Subcutaneous abdominal adipose tissue (tissue), 5 donors: ENCODE data around the gene IREB2.
A peak's percentile ranks its signal among the peaks of the same experiment; 100 is the strongest.
"Not testable (repeated sequence)": the region's sequence is repeated elsewhere in the genome, so short reads cannot be mapped to it uniquely, and the experiment has no call there.

Experiments
- H3K27ac ChIP-seq: one replicate; pipeline ENCODE4 v1.7.0; 2013; ENCODE audit warnings: low read depth, mild to moderate bottlenecking, inconsistent platforms, low read length, moderate library complexity
- H3K27me3 ChIP-seq, 5 donors: one replicate each; pipeline ENCODE4 v1.7.0; 2013; ENCODE audit warnings: low read length in 5 of 5, inconsistent platforms in 1 of 5; ENCODE audit not compliant: control insufficient read depth in 5 of 5, insufficient read depth in 4 of 5
- H3K36me3 ChIP-seq, 5 donors: one replicate each; pipeline ENCODE4 v1.7.0; 2013; ENCODE audit warnings: low read length in 5 of 5; ENCODE audit not compliant: control insufficient read depth in 5 of 5, insufficient read depth in 5 of 5
- H3K4me1 ChIP-seq, 5 donors: one replicate each; pipeline ENCODE4 v1.7.0; 2013; ENCODE audit warnings: low read length in 5 of 5, mild to moderate bottlenecking in 3 of 5, moderate library complexity in 1 of 5; ENCODE audit not compliant: control insufficient read depth in 5 of 5, insufficient read depth in 5 of 5
- H3K4me3 ChIP-seq, 5 donors: one replicate each; pipeline ENCODE4 v1.7.0; 2013; ENCODE audit warnings: low read length in 5 of 5, low read depth in 1 of 5
- H3K9ac ChIP-seq, 5 donors: one replicate each; pipeline ENCODE4 v1.7.0; 2013; ENCODE audit warnings: low read length in 5 of 5, mild to moderate bottlenecking in 4 of 5, moderate library complexity in 3 of 5
- H3K9me3 ChIP-seq, 5 donors: one replicate each; pipeline ENCODE4 v1.7.0; 2013; ENCODE audit warnings: low read length in 5 of 5; ENCODE audit not compliant: control insufficient read depth in 5 of 5
- donor health status: healthy.
- donor health status: healthy.
- donor health status: healthy.
- donor health status: healthy.
- donor health status: healthy.

The IREB2 gene

DNA sequence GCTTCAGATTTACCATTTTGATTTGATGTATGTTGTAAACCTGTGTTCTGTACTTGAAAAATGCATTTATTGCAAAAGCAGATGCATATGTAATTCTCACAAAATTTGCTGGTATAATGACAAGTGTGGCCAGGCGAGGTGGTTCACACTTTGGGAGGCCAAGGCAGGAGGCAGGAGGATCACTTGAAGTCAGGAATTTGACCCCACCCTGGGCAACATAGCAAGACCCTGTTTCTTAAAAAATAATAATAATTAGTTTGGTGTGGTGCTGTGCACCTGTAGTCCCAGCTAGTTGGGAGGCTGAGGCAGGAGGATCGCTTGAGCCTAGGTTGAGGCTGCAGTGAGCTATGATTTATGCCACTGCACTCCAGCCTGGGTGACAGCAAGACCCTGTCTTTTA lies 64.6 kb downstream of the IREB2 start:
- Histone ChIP-seq H3K4me1 (peaks cover 0 to 10% (median 9%) of the 10 kb centered on the region in 5 donors), H3K27ac (no peak overlapping the region), H3K9me3 (no peaks in the 10 kb centered on the region), H3K4me3 (no peak overlapping the region), H3K9ac (no peak overlapping the region), H3K27me3 (no peaks in the 10 kb centered on the region), H3K36me3 (peaks cover 11 to 27% (median 21%) of the 10 kb centered on the region in 5 donors)

DNA sequence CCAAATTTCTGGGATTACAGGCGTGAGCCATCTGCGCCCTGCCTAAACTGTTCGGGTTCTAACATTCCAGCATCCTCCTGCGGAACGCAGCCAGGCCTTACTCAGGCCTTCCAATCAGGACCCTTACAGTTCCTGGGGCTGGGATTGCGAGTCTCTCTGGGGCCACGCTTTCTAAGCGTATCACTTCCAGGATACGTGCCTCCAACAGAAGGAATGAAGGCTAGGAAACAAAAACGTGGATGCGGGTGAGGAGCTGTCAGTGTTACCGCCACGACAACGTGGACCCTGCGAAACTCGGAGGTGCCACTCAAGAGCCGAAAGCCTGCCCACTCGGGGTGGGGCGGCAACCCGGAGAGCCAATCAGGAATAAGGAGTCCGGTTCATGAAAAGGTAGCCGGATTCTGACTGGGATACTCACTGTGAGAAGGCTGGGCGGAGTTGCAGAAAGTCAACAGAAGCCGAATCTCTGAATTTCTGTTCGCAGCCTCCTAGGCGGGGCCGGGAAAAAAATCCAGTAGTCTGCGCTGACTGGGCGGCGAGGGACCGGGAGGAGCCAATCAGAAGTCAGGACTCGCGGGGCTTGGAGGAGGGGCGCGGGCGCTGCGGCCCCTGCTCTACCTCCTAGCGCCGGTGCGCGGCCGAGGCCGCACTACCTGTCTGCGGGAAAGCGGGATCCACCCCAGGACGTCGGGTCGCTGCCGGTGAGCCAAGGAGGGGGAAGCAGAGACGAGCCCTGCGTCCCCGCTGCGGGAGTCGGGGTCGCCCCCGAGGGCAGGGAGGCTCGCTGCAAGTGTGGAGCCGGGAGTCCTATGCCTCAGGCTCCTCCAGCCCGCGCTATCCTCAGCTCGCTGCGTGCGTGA lies 69.2 kb downstream of the IREB2 start, which contains the start of gene HYKK:
TSS of gene HYKK (plus strand) at position 607 of the 860 bp plus-strand sequence. CDS start 5,512 bp downstream, outside the sequence.
- H3K36me3 ChIP-seq, result no peaks in the 10 kb centered on the region
- H3K9ac ChIP-seq, result peak within 1 kb of the TSS; percentile 56 to 90 (median 84)
- H3K9me3 ChIP-seq, result no peaks in the 10 kb centered on the region
- no peaks in the 10 kb centered on the region for H3K27me3 ChIP-seq
- H3K27ac ChIP-seq, result peak within 1 kb of the TSS; percentile 23
- peaks cover 0 to 17% (median 15%) of the 10 kb centered on the region in 5 donors for H3K4me1 ChIP-seq
- peak within 1 kb of the TSS; percentile 86 to 99 (median 96) for H3K4me3 ChIP-seq

DNA sequence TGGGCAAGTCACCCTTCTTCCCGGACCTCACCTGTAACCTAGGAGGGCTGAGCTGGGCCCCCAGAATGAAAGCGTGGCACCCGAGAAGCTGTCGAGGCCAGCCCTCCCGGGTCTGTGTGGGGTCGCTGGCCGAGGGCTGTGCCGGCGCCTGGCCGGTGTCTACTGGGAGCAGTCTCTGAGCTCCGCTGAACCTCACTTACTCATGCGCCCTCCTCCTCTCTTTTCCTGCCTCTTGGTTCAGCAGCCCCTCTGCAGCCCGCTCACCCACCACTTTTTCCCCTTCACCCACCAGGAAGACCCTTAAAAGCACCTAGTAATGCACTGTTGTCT lies 69.8 kb downstream of the IREB2 start:
- H3K4me1 ChIP-seq, result peaks cover 0 to 17% (median 15%) of the 10 kb centered on the region in 5 donors
- peak overlapping the region in 4 of 5 donors; percentile 66 to 90 (median 86) for H3K9ac ChIP-seq

DNA sequence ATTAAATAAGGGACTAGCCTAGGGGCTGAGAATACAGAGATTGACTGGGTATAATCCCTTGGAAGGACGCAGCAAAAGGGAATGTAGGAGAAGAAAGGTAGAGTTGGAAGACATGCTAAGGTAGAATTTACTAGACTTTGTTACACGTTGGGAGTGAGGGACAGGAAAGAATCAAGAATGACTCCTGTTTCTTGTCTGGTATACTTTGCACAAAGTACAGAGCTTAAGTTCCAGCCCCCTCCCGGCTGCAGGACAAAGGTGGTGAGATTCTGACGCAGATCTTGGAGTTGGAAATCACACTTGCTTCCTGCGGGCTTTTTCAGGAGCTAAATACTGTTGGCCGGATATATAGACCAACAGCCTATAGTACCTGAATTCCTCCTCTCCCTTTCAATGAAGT lies 70.3 kb downstream of the IREB2 start:
- Histone ChIP-seq H3K4me1 (peaks cover 0 to 17% (median 15%) of the 10 kb centered on the region in 5 donors), H3K4me3 (peak overlapping the region; percentile 74 to 99 (median 96)), H3K9me3 (no peaks in the 10 kb centered on the region), H3K27ac (no peak overlapping the region), H3K36me3 (no peaks in the 10 kb centered on the region), H3K27me3 (no peaks in the 10 kb centered on the region), H3K9ac (peak overlapping the region in 4 of 5 donors; percentile 66 to 90 (median 86))

More for the DNA sequence above, 69.8 kb downstream of the IREB2 start:
- Histone ChIP-seq H3K9me3 (no peaks in the 10 kb centered on the region), H3K36me3 (no peaks in the 10 kb centered on the region), H3K4me3 (peak overlapping the region; percentile 74 to 99 (median 96)), H3K27me3 (no peaks in the 10 kb centered on the region), H3K27ac (no peak overlapping the region)

DNA sequence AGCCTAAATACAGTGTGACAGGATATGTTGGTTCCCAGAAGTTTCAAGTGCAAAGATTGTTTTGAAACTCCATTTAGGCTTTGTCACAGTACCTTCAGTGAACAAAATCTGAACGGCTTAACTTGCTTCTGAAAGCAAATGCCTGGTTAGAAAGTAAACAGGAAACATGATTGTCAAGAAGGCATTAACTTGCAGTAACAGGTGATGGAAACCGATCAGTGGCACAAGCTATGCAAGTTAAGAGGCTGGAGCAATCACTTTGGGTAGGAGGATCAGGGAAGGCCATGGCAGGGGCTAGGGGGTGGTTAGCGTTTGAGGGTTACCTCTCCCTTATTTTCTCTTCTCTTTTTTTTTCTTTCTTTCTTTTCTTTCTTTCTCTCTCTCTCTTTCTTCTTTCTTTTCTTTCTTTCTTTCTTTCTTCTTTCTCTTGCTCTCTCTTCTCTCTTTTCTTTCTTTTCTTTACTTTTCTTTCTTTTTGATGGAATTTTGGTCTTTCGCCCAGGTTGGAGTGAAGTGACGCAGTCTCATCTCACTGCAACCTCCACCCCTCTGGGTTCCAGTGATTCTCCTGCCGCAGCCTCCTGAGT lies 71.8 kb downstream of the IREB2 start:
- no peak overlapping the region for H3K27ac ChIP-seq
- peaks cover 0 to 17% (median 15%) of the 10 kb centered on the region in 5 donors for H3K4me1 ChIP-seq
- no peaks in the 10 kb centered on the region for H3K9me3 ChIP-seq
- H3K9ac ChIP-seq, result no peak overlapping the region
- no peaks in the 10 kb centered on the region for H3K36me3 ChIP-seq
- H3K27me3 ChIP-seq, result no peaks in the 10 kb centered on the region
- H3K4me3 ChIP-seq, result no peak overlapping the region

DNA sequence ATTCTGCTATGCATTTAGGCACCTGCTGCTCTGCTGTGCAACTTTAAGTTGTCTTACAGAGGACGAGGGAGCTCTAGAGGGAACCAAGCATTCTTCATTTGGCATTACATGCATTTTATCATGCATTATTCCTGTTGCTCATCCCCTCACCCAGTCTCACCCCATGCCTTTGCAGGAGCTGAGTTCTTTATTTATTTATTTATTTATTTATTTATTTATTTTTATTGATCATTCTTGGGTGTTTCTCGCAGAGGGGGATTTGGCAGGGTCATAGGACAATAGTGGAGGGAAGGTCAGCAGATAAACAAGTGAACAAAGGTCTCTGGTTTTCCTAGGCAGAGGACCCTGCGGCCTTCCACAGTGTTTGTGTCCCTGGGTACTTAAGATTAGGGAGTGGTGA lies 82.0 kb downstream of the IREB2 start:
- not testable (repeated sequence) for H3K36me3 ChIP-seq, H3K9ac ChIP-seq, H3K27ac ChIP-seq, H3K4me1 ChIP-seq, H3K4me3 ChIP-seq, H3K9me3 ChIP-seq, H3K27me3 ChIP-seq

DNA sequence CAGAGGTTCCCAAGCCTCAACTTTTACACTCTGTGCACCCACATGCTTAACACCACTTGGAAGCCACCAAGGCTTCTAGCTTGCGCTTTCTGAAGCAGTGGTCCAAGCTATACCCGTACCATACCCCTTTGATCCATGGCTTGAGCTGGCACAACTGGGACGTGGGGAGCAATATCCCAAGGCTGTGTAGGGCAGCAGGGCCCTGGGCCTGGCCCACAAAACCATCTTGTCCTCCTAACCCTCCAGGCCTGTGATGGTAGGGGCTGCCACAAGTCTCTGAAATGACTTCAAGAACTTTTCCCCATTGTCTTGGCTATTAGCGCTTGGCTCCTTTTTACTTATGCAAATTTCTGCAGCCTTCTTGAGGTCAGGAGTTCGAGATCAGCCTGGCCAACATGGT lies 86.2 kb downstream of the IREB2 start:
- H3K27ac ChIP-seq, result no peak overlapping the region
- H3K9ac ChIP-seq, result no peak overlapping the region
- H3K27me3 ChIP-seq, result no peaks in the 10 kb centered on the region
- no peaks in the 10 kb centered on the region for H3K4me1 ChIP-seq
- H3K4me3 ChIP-seq, result no peak overlapping the region
- H3K36me3 ChIP-seq, result peaks cover 0 to 3% (median 0%) of the 10 kb centered on the region in 5 donors
- no peaks in the 10 kb centered on the region for H3K9me3 ChIP-seq

DNA sequence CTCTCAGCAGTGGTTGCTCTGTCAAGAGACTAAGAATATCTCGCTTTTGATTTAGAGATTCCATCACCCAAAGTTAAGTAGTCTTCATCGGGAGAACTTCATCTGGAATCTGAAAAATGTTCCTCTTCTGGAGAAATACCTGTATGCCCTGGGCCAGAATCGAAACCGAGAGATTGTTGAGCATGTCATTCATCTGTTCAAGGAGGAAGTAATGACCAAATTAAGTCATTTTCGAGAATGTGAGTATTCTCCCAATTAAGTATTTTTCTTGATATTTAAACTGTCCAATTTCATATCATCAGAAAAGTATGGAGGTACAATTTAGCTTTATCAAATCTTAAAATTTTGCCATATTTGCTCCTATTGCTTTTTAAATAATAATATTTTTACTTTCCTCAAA lies 89.3 kb downstream of the IREB2 start:
- Histone ChIP-seq H3K4me3 (no peak overlapping the region), H3K4me1 (no peaks in the 10 kb centered on the region), H3K27me3 (no peaks in the 10 kb centered on the region), H3K27ac (no peak overlapping the region), H3K9me3 (no peaks in the 10 kb centered on the region), H3K9ac (no peak overlapping the region), H3K36me3 (peaks cover 0 to 3% (median 0%) of the 10 kb centered on the region in 5 donors)

DNA sequence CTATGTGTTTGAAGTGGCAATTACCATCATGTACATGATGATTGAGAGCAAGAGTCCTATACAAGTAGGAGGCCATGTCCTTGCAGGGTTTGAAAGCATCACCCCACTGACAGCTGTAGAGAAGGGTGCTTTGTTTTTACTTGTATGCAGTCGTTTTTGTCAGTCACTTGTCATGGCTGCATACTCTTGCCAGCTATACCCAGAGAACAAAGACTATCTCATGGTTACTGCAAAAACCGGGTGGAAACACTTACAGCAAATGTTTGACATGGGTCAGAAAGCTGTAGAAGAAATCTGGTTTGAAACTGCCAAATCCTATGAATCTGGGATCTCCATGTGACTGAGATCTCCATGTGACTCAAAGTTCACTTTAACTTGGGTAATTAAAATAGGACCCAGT lies 95.3 kb downstream of the IREB2 start:
- Histone ChIP-seq H3K9me3 (no peaks in the 10 kb centered on the region), H3K27ac (no peak overlapping the region), H3K27me3 (no peaks in the 10 kb centered on the region), H3K4me1 (no peaks in the 10 kb centered on the region), H3K4me3 (no peak overlapping the region), H3K36me3 (peaks cover 0 to 3% (median 0%) of the 10 kb centered on the region in 5 donors), H3K9ac (no peak overlapping the region)

DNA sequence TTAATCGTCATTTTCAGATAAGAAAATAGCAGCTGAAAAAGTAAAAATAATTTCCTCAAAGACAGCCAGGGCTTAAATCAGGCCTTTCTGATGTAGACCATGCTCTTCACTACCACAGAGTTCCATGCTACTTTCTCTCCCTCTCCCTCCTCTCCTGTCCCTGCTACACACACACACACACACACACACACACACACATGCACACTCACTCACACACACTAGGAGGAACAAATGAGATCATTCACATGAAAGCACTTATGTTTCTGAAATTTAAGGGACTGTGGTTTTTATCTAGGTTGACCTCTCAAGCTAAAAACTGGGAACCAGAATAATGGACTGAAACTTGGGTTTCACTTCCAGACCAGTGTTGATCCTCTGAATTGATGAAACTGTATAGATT lies 98.1 kb downstream of the IREB2 start:
- Histone ChIP-seq H3K9ac (no peak overlapping the region), H3K27me3 (no peaks in the 10 kb centered on the region), H3K36me3 (peaks cover 0 to 3% (median 0%) of the 10 kb centered on the region in 5 donors), H3K27ac (no peak overlapping the region), H3K4me3 (no peak overlapping the region), H3K9me3 (no peaks in the 10 kb centered on the region), H3K4me1 (peaks cover 0 to 11% (median 8%) of the 10 kb centered on the region in 5 donors)
